ENCODE data around the gene SNAPC4. TPM values are rescaled to one million over a fixed set of nuclear protein-coding genes. Genes with fewer than 3 reads are reported as not detected.
"Not testable (repeated sequence)": the region's sequence is repeated elsewhere in the genome, so short reads cannot be mapped to it uniquely, and the experiment has no call there.

SNAPC4 gene
- total RNA-seq, 1 experiment from 2014 or later, result 29.7 TPM

DNA sequence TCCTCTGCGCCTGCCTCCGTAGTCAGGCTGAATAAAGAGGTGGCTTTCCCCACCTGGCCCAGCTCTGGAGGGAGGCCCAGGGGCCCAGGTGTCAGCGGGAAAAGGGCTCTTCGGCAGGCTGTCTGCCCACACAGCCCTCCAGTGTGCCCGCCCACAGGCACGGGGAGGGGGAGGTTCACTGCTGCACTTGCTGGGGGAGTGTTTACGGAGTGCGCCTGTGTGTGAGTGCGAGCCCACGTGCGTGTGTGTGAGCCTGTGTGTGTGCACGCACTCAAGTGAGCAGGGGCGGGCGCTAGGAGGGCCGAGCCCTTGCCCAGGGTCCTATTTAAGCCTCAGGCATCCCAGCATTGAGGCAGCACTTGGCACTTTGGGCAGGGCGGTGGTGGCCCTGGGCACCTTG, 47.3 kb downstream of the SNAPC4 start:
- Histone ChIP-seq H3K4me1 (ENCODE audit: insufficient read depth, low read length) (no peaks in the 10 kb centered on the region), H2BK20ac (ENCODE audit: low read depth, low read length, poor library complexity, severe bottlenecking) (no peak overlapping the region), H3K9ac (ENCODE audit: extremely low read depth, insufficient read length, low read length) (no peak overlapping the region), H4K91ac (ENCODE audit: insufficient read length, low read depth, low read length) (no peak overlapping the region), H3K27ac (ENCODE audit: insufficient read length, low read depth, low read length) (no peak overlapping the region), H3K27me3 (ENCODE audit: insufficient read depth, low read length) (no peaks in the 10 kb centered on the region), H2BK120ac (ENCODE audit: low read depth, low read length, poor library complexity, severe bottlenecking) (no peak overlapping the region), H3K18ac (ENCODE audit: insufficient read length, low read depth, low read length) (no peak overlapping the region), H2AFZ (ENCODE audit: low read length) (no peak overlapping the region), H3K23ac (ENCODE audit: insufficient read length, low read depth, low read length) (no peak overlapping the region), H4K20me1 (ENCODE audit: control insufficient read depth, insufficient read depth, insufficient read length) (no peaks in the 10 kb centered on the region), H3K56ac (ENCODE audit: insufficient read length, low read depth, low read length) (no peak overlapping the region), H2BK15ac (ENCODE audit: low read depth, low read length) (no peak overlapping the region), H3K14ac (ENCODE audit: insufficient read depth, low read length) (no peak overlapping the region), H3T11ph (ENCODE audit: low read length) (no peak overlapping the region), H3K4me2 (ENCODE audit: insufficient read depth, insufficient read length, low read length) (no peak overlapping the region), H2BK5ac (ENCODE audit: insufficient read length, low read length) (no peak overlapping the region), H2AK5ac (ENCODE audit: insufficient read length, low read length) (no peak overlapping the region), H3K4ac (ENCODE audit: low read depth, low read length) (no peak overlapping the region), H3K9me3 (ENCODE audit: control insufficient read depth, low read depth, low read length) (no peaks in the 10 kb centered on the region), H4K5ac (ENCODE audit: insufficient read length, low read depth, low read length) (no peak overlapping the region), H2BK12ac (ENCODE audit: insufficient read length, low read depth, low read length) (no peak overlapping the region), H3K79me2 (ENCODE audit: insufficient read depth, low read length) (no peaks in the 10 kb centered on the region), H3K23me2 (ENCODE audit: insufficient read length, low read depth, low read length, poor library complexity, severe bottlenecking) (no peaks in the 10 kb centered on the region), H3K79me1 (ENCODE audit: insufficient read depth, low read depth, low read length, poor library complexity, severe bottlenecking) (no peaks in the 10 kb centered on the region), H4K8ac (replicated peaks; ENCODE audit: insufficient read length, low read depth, low read length) (no peak overlapping the region)
- Mint-ChIP-seq H3K4me1 (no peaks in the 10 kb centered on the region; a peak in 1 of 4 replicates), H3K4me3 (no peak overlapping the region), H3K27me3 (ENCODE audit: low read depth) (no peaks in the 10 kb centered on the region), H3K36me3 (ENCODE audit: insufficient read depth in 1 of 3, low read depth in 3 of 3) (peaks cover 0 to 3% (median 0%) of the 10 kb centered on the region in 3 experiments; a peak in 1 of 7 replicates), H3K9me3 (no peaks in the 10 kb centered on the region), H3K27ac (no peak overlapping the region; a peak in 1 of 7 replicates)
- no peak for DNase-seq
- WGBS (ENCODE audit: extremely low coverage, insufficient read length, low lambda C conversion rate), result no CpG with 5 or more reads among the region's 16 CpGs
- TF ChIP-seq, protein P1, sequence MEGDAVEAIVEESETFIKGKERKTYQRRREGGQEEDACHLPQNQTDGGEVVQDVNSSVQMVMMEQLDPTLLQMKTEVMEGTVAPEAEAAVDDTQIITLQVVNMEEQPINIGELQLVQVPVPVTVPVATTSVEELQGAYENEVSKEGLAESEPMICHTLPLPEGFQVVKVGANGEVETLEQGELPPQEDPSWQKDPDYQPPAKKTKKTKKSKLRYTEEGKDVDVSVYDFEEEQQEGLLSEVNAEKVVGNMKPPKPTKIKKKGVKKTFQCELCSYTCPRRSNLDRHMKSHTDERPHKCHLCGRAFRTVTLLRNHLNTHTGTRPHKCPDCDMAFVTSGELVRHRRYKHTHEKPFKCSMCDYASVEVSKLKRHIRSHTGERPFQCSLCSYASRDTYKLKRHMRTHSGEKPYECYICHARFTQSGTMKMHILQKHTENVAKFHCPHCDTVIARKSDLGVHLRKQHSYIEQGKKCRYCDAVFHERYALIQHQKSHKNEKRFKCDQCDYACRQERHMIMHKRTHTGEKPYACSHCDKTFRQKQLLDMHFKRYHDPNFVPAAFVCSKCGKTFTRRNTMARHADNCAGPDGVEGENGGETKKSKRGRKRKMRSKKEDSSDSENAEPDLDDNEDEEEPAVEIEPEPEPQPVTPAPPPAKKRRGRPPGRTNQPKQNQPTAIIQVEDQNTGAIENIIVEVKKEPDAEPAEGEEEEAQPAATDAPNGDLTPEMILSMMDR (conservative IDR thresholded peaks at IDR 0.05), result no peak

DNA sequence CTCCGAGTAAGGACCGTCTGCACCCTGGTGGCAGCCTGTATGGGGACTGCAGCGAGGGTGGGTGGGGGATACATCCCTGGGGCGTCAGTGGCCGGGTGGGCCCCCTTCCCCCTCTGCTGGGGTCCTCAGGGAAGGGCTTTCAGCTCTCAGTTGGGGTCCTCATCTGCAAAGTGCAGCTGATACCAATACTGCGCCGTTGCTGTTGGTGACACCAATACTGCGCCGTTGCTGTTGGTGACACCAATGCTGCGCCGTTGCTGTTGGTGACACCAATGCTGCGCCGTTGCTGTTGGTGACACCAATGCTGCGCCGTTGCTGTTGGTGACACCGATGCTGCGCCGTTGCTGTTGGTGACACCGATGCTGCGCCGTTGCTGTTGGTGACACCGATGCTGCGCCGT, 48.1 kb downstream of the SNAPC4 start:
- H3K27me3 ChIP-seq (ENCODE audit: insufficient read depth, low read length); H2AFZ ChIP-seq (ENCODE audit: low read length); H4K8ac ChIP-seq (replicated peaks; ENCODE audit: insufficient read length, low read depth, low read length); H3K56ac ChIP-seq (ENCODE audit: insufficient read length, low read depth, low read length); H3K27ac Mint-ChIP-seq; H2AK5ac ChIP-seq (ENCODE audit: insufficient read length, low read length); H3K9ac ChIP-seq (ENCODE audit: extremely low read depth, insufficient read length, low read length); H3K27me3 Mint-ChIP-seq (ENCODE audit: low read depth); H4K91ac ChIP-seq (ENCODE audit: insufficient read length, low read depth, low read length); H2BK15ac ChIP-seq (ENCODE audit: low read depth, low read length); H3K4me3 Mint-ChIP-seq; H3K23me2 ChIP-seq (ENCODE audit: insufficient read length, low read depth, low read length, poor library complexity, severe bottlenecking); H3K4me1 Mint-ChIP-seq; DNase-seq; H3K79me2 ChIP-seq (ENCODE audit: insufficient read depth, low read length); H3K9me3 Mint-ChIP-seq; H4K20me1 ChIP-seq (ENCODE audit: control insufficient read depth, insufficient read depth, insufficient read length); H3T11ph ChIP-seq (ENCODE audit: low read length); H3K36me3 Mint-ChIP-seq (ENCODE audit: insufficient read depth in 1 of 3, low read depth in 3 of 3); H2BK120ac ChIP-seq (ENCODE audit: low read depth, low read length, poor library complexity, severe bottlenecking); H3K4me2 ChIP-seq (ENCODE audit: insufficient read depth, insufficient read length, low read length); H2BK12ac ChIP-seq (ENCODE audit: insufficient read length, low read depth, low read length); H2BK5ac ChIP-seq (ENCODE audit: insufficient read length, low read length); H3K27ac ChIP-seq (ENCODE audit: insufficient read length, low read depth, low read length); H3K4ac ChIP-seq (ENCODE audit: low read depth, low read length); H3K4me1 ChIP-seq (ENCODE audit: insufficient read depth, low read length); H2BK20ac ChIP-seq (ENCODE audit: low read depth, low read length, poor library complexity, severe bottlenecking); H3K9me3 ChIP-seq (ENCODE audit: control insufficient read depth, low read depth, low read length); H3K18ac ChIP-seq (ENCODE audit: insufficient read length, low read depth, low read length); H3K79me1 ChIP-seq (ENCODE audit: insufficient read depth, low read depth, low read length, poor library complexity, severe bottlenecking); H3K23ac ChIP-seq (ENCODE audit: insufficient read length, low read depth, low read length); H3K14ac ChIP-seq (ENCODE audit: insufficient read depth, low read length); H4K5ac ChIP-seq (ENCODE audit: insufficient read length, low read depth, low read length): not testable (repeated sequence)
- no CpG with 5 or more reads among the region's 24 CpGs for WGBS (ENCODE audit: extremely low coverage, insufficient read length, low lambda C conversion rate)
